IPS-15b (cell line): Measurements from ENCODE around the gene LGALS7.
"Not testable (repeated sequence)": the region's sequence is repeated elsewhere in the genome, so short reads cannot be mapped to it uniquely, and the experiment has no call there.

Source experiments
- H3K27me3 ChIP-seq: one replicate; pipeline ENCODE4 v1.6.1; 2013; ENCODE audit warnings: low read length; ENCODE audit not compliant: control insufficient read depth, insufficient read depth
- H3K36me3 ChIP-seq: one replicate; pipeline ENCODE4 v1.6.1; 2013; ENCODE audit warnings: low read length; ENCODE audit not compliant: control insufficient read depth, insufficient read depth
- H3K4me1 ChIP-seq: one replicate; pipeline ENCODE4 v1.6.1; 2013; ENCODE audit warnings: mild to moderate bottlenecking, low read length; ENCODE audit not compliant: control insufficient read depth, insufficient read depth
- H3K4me3 ChIP-seq: one replicate; pipeline ENCODE4 v1.5.1; 2013; ENCODE audit warnings: low read depth, low read length
- H3K9ac ChIP-seq: one replicate; pipeline ENCODE4 v1.6.1; 2013; ENCODE audit warnings: low read depth, mild to moderate bottlenecking, low read length
- H3K9me3 ChIP-seq: one replicate; pipeline ENCODE4 v1.6.1; 2013; ENCODE audit warnings: mild to moderate bottlenecking, low read length; ENCODE audit not compliant: control insufficient read depth, insufficient read depth

The LGALS7 gene

GRCh38 chr19:38809592-38810252, 36.4 kb upstream of the LGALS7 start:
- Histone ChIP-seq H3K9ac (no peak overlapping the region), H3K27me3 (no peaks in the 10 kb centered on the region), H3K4me3 (no peak overlapping the region), H3K4me1 (no peaks in the 10 kb centered on the region), H3K36me3 (no peaks in the 10 kb centered on the region), H3K9me3 (no peaks in the 10 kb centered on the region)

GRCh38 chr19:38808741-38809140, 35.4 kb upstream of the LGALS7 start:
- no peaks in the 10 kb centered on the region for H3K36me3 ChIP-seq
- H3K9ac ChIP-seq, result no peak overlapping the region
- no peak overlapping the region for H3K4me3 ChIP-seq

GRCh38 chr19:38807374-38808098, 34.2 kb upstream of the LGALS7 start:
- H3K27me3 ChIP-seq, H3K4me1 ChIP-seq, H3K36me3 ChIP-seq, H3K9ac ChIP-seq, H3K9me3 ChIP-seq, H3K4me3 ChIP-seq: not testable (repeated sequence)

More at GRCh38 chr19:38808741-38809140, 35.4 kb upstream of the LGALS7 start:
- H3K9me3 ChIP-seq, result no peaks in the 10 kb centered on the region
- H3K4me1 ChIP-seq, result no peaks in the 10 kb centered on the region
- no peaks in the 10 kb centered on the region for H3K27me3 ChIP-seq

- H3K4me1 ChIP-seq, result no peaks in the 10 kb centered on the region
- no peak overlapping the region for H3K9ac ChIP-seq
- no peaks in the 10 kb centered on the region for H3K36me3 ChIP-seq
- no peaks in the 10 kb centered on the region for H3K27me3 ChIP-seq
- H3K9me3 ChIP-seq, result no peaks in the 10 kb centered on the region
- H3K4me3 ChIP-seq, result no peak overlapping the region
Measured at GRCh38 chr19:38806371-38806770, 33.1 kb upstream of the LGALS7 start.

GRCh38 chr19:38805180-38805579, 31.9 kb upstream of the LGALS7 start:
- Histone ChIP-seq H3K27me3 (peaks cover 2% of the 10 kb centered on the region), H3K4me1 (no peaks in the 10 kb centered on the region), H3K36me3 (no peaks in the 10 kb centered on the region), H3K9me3 (peaks cover 4% of the 10 kb centered on the region), H3K4me3 (no peak overlapping the region), H3K9ac (no peak overlapping the region)

GRCh38 chr19:38803543-38803942, 30.2 kb upstream of the LGALS7 start:
- peaks cover 2% of the 10 kb centered on the region for H3K27me3 ChIP-seq
- no peaks in the 10 kb centered on the region for H3K36me3 ChIP-seq
- no peaks in the 10 kb centered on the region for H3K4me1 ChIP-seq
- no peak overlapping the region for H3K4me3 ChIP-seq
- peaks cover 4% of the 10 kb centered on the region for H3K9me3 ChIP-seq
- H3K9ac ChIP-seq, result no peak overlapping the region

GRCh38 chr19:38801359-38802095, 28.2 kb upstream of the LGALS7 start:
- H3K9me3 ChIP-seq, result peaks cover 4% of the 10 kb centered on the region

GRCh38 chr19:38800577-38801347, 27.4 kb upstream of the LGALS7 start:
- Histone ChIP-seq H3K27me3 (peaks cover 2% of the 10 kb centered on the region), H3K9me3 (peaks cover 4% of the 10 kb centered on the region), H3K4me1 (no peaks in the 10 kb centered on the region), H3K4me3 (no peak overlapping the region), H3K9ac (no peak overlapping the region), H3K36me3 (no peaks in the 10 kb centered on the region)

More at GRCh38 chr19:38801359-38802095, 28.2 kb upstream of the LGALS7 start:
- Histone ChIP-seq H3K4me1 (no peaks in the 10 kb centered on the region), H3K27me3 (peaks cover 2% of the 10 kb centered on the region), H3K9ac (no peak overlapping the region), H3K36me3 (no peaks in the 10 kb centered on the region), H3K4me3 (no peak overlapping the region)

- Histone ChIP-seq H3K27me3 (peaks cover 2% of the 10 kb centered on the region), H3K9ac (no peak overlapping the region), H3K9me3 (peaks cover 4% of the 10 kb centered on the region), H3K4me3 (no peak overlapping the region), H3K4me1 (no peaks in the 10 kb centered on the region), H3K36me3 (no peaks in the 10 kb centered on the region)
Measured at GRCh38 chr19:38799104-38799503, 25.8 kb upstream of the LGALS7 start.

- H3K36me3 ChIP-seq, H3K4me3 ChIP-seq, H3K27me3 ChIP-seq, H3K9me3 ChIP-seq, H3K4me1 ChIP-seq, H3K9ac ChIP-seq: not testable (repeated sequence)
Measured at GRCh38 chr19:38797781-38798180, 24.5 kb upstream of the LGALS7 start.

- peaks cover 3% of the 10 kb centered on the region for H3K4me1 ChIP-seq
- no peak overlapping the region for H3K9ac ChIP-seq
- H3K9me3 ChIP-seq, result peaks cover 4% of the 10 kb centered on the region
- H3K36me3 ChIP-seq, result no peaks in the 10 kb centered on the region
- no peak overlapping the region for H3K4me3 ChIP-seq
- H3K27me3 ChIP-seq, result peaks cover 2% of the 10 kb centered on the region
Measured at GRCh38 chr19:38796154-38796553, 22.8 kb upstream of the LGALS7 start.
